Trophoblast cell (in vitro differentiated cells and primary cell): ENCODE measurements around the gene GPRC5A. TPM values are rescaled to one million over a fixed set of nuclear protein-coding genes. Genes with fewer than 3 reads are reported as not detected.
A peak's percentile ranks its signal among the peaks of the same experiment; 100 is the strongest.
"Not testable (repeated sequence)": the region's sequence is repeated elsewhere in the genome, so short reads cannot be mapped to it uniquely, and the experiment has no call there.

Experiments used
- DNase-seq, 2 donors: peaks; one replicate each; pipeline ENCODE4 v3.0.0-alpha.2; 2016
- H2AFZ ChIP-seq: 2 replicates; pipeline ENCODE4 v1.6.1; 2013; ENCODE audit warnings: low read length, moderate library complexity, mild to moderate bottlenecking; ENCODE audit not compliant: insufficient read depth, poor library complexity
- H2AK5ac ChIP-seq: 2 replicates; pipeline ENCODE4 v1.6.1; 2013; ENCODE audit warnings: mild to moderate bottlenecking, low read length
- H2BK120ac ChIP-seq: 2 replicates; pipeline ENCODE4 v1.6.1; 2013; ENCODE audit warnings: low read length, mild to moderate bottlenecking, moderate library complexity; ENCODE audit not compliant: insufficient read depth, poor library complexity
- H2BK12ac ChIP-seq: 2 replicates; pipeline ENCODE4 v1.6.1; 2013; ENCODE audit warnings: mild to moderate bottlenecking, low read length, moderate library complexity
- H2BK5ac ChIP-seq: 2 replicates; pipeline ENCODE4 v1.6.1; 2013; ENCODE audit warnings: low read length, low read depth, moderate library complexity, mild to moderate bottlenecking; ENCODE audit not compliant: poor library complexity
- H3K14ac ChIP-seq: 2 replicates; pipeline ENCODE4 v1.6.1; 2013; ENCODE audit warnings: mild to moderate bottlenecking, low read length
- H3K18ac ChIP-seq: 2 replicates; pipeline ENCODE4 v1.6.1; 2013; ENCODE audit warnings: mild to moderate bottlenecking, low read length
- H3K23ac ChIP-seq: 2 replicates; pipeline ENCODE4 v1.6.1; 2013; ENCODE audit warnings: low read length
- H3K27ac ChIP-seq: 2 replicates; pipeline ENCODE4 v1.5.1; 2013; ENCODE audit warnings: low read depth, mild to moderate bottlenecking, inconsistent platforms, low read length, moderate library complexity
- H3K27me3 ChIP-seq: 2 replicates; pipeline ENCODE4 v1.6.1; 2013; ENCODE audit warnings: inconsistent platforms, mild to moderate bottlenecking, low read length, moderate library complexity; ENCODE audit not compliant: insufficient read depth
- H3K36me3 ChIP-seq, 2 experiments: 1 replicate in 1 of 2; 2 replicates in 1 of 2; pipeline ENCODE4 v1.6.1; 2013; ENCODE audit warnings: low read length in 2 of 2, mild to moderate bottlenecking in 2 of 2, moderate library complexity in 1 of 2; ENCODE audit not compliant: insufficient read depth in 2 of 2, control insufficient read depth in 1 of 2
- H3K4ac ChIP-seq: 2 replicates; pipeline ENCODE4 v1.6.1; 2013; ENCODE audit warnings: low read depth, mild to moderate bottlenecking, low read length, moderate library complexity
- H3K4me1 ChIP-seq, 2 experiments: 1 replicate in 1 of 2; 2 replicates in 1 of 2; pipeline ENCODE4 v1.6.1; 2013; ENCODE audit warnings: low read length in 2 of 2, mild to moderate bottlenecking in 2 of 2, moderate library complexity in 1 of 2; ENCODE audit not compliant: insufficient read depth in 2 of 2, control insufficient read depth in 1 of 2
- H3K4me2 ChIP-seq: 2 replicates; pipeline ENCODE4 v1.6.1; 2013; ENCODE audit warnings: inconsistent platforms, mild to moderate bottlenecking, low read length, moderate library complexity
- H3K4me3 ChIP-seq: 2 replicates; pipeline ENCODE4 v1.5.1; 2013; ENCODE audit warnings: mild to moderate bottlenecking, low read depth, low read length, inconsistent platforms
- H3K79me1 ChIP-seq: one replicate; pipeline ENCODE4 v1.6.1; 2013; ENCODE audit warnings: low read length
- H3K79me2 ChIP-seq: 2 replicates; pipeline ENCODE4 v1.6.1; 2013; ENCODE audit warnings: low read length, mild to moderate bottlenecking; ENCODE audit not compliant: control insufficient read depth, insufficient read depth, poor library complexity
- H3K9ac ChIP-seq: 2 replicates; pipeline ENCODE4 v1.6.1; 2013; ENCODE audit warnings: mild to moderate bottlenecking, low read length
- H3K9me3 ChIP-seq: 2 replicates; pipeline ENCODE4 v1.6.1; 2013; ENCODE audit warnings: low read depth, mild to moderate bottlenecking, control low read depth, inconsistent platforms, low read length; ENCODE audit not compliant: insufficient read depth
- H4K12ac ChIP-seq: 2 replicates; pipeline ENCODE4 v1.6.1; 2013; ENCODE audit warnings: low read depth, mild to moderate bottlenecking, low read length, moderate library complexity
- H4K8ac ChIP-seq: 2 replicates; pipeline ENCODE4 v1.6.1; 2013; ENCODE audit warnings: low read depth, mild to moderate bottlenecking, low read length, moderate library complexity
- H4K91ac ChIP-seq: one replicate; pipeline ENCODE4 v1.6.1; 2013; ENCODE audit warnings: low read depth, mild to moderate bottlenecking, low read length, moderate library complexity
- WGBS: extraction: QIAGEN DNeasy Blood & Tissue Kit; methylation state at CpG from one replicate; pipeline ENCODE4 v1.1.7; 2013; ENCODE audit warnings: missing lambda C conversion rate; ENCODE audit not compliant: insufficient read length, insufficient coverage; ENCODE audit errors: extremely low coverage; 5-methylcytosine and 5-hydroxymethylcytosine counted together
- polyA plus RNA-seq: library from polyadenylated mRNA; stranded (reverse); fragments of 200-250 nt; gene quantifications from 2 replicates; pipeline ENCODE4 v1.2.3, GENCODE V29; 2013

The GPRC5A gene
- 44.7 and 55.0 TPM in 2 replicates for polyA plus RNA-seq

- H4K12ac ChIP-seq: peak within 1 kb of the TSS; percentile 29
- H3K9ac ChIP-seq: peak within 1 kb of the TSS; percentile 64
- H3K79me2 ChIP-seq: peaks cover 10% of the 10 kb centered on the region
- H3K4me2 ChIP-seq: peak within 1 kb of the TSS; percentile 83
- H4K91ac ChIP-seq: peak within 1 kb of the TSS; percentile 97
- peak within 1 kb of the TSS; percentile 95 for H2BK12ac ChIP-seq
- no peaks in the 10 kb centered on the region for H3K36me3 ChIP-seq
- H2BK120ac ChIP-seq: peak within 1 kb of the TSS; percentile 97
- peak within 1 kb of the TSS; percentile 38 for H2AK5ac ChIP-seq
- peak within 1 kb of the TSS; percentile 75 for H4K8ac ChIP-seq
- peak; percentile 89 to 91 for DNase-seq
- peak within 1 kb of the TSS; percentile 92 for H2BK5ac ChIP-seq
- peak within 1 kb of the TSS; percentile 75 for H3K4me3 ChIP-seq
- peaks cover 13 to 22% of the 10 kb centered on the region in 2 experiments for H3K4me1 ChIP-seq
- H3K18ac ChIP-seq: peak within 1 kb of the TSS; percentile 92
- H3K9me3 ChIP-seq: no peaks in the 10 kb centered on the region
- H3K79me1 ChIP-seq: peaks cover 28% of the 10 kb centered on the region
- peak within 1 kb of the TSS; percentile 82 for H3K4ac ChIP-seq
- no peak within 1 kb of the TSS for H3K23ac ChIP-seq
- H3K14ac ChIP-seq: peak within 1 kb of the TSS; percentile 95
- peak within 1 kb of the TSS; percentile 96 for H3K27ac ChIP-seq
- H3K27me3 ChIP-seq: no peaks in the 10 kb centered on the region
- WGBS: no CpG with 5 or more reads among the region's 50 CpGs
- H2AFZ ChIP-seq: peak within 1 kb of the TSS; percentile 62
Observed at GRCh38 chr12:12891080-12891880, at the start of gene GPRC5A. GPRC5A (plus strand) TSS chr12:12891562; CDS start chr12:12908250, 16,688 bp downstream.

GRCh38 chr12:12845794-12846243 lies 45.5 kb upstream of the GPRC5A start:
- Histone ChIP-seq H3K4me2 (no peak overlapping the region), H3K4ac (no peak overlapping the region), H3K79me2 (no peaks in the 10 kb centered on the region), H3K27ac (no peak overlapping the region), H2BK5ac (no peak overlapping the region), H4K8ac (no peak overlapping the region), H3K23ac (no peak overlapping the region), H3K14ac (no peak overlapping the region), H3K4me1 (no peaks in the 10 kb centered on the region), H3K4me3 (no peak overlapping the region), H3K79me1 (peaks cover 3% of the 10 kb centered on the region), H4K12ac (no peak overlapping the region), H3K18ac (no peak overlapping the region), H2BK120ac (no peak overlapping the region), H2BK12ac (no peak overlapping the region), H3K9ac (no peak overlapping the region), H3K27me3 (no peaks in the 10 kb centered on the region), H3K9me3 (peaks cover 1% of the 10 kb centered on the region), H2AK5ac (no peak overlapping the region), H3K36me3 (no peaks in the 10 kb centered on the region), H2AFZ (no peak overlapping the region), H4K91ac (no peak overlapping the region)
- WGBS: no CpG with 5 or more reads among the region's 4 CpGs
- DNase-seq: peak; percentile 30 to 55

- not testable (repeated sequence) for H3K18ac ChIP-seq, H3K23ac ChIP-seq, H3K4ac ChIP-seq, H3K79me2 ChIP-seq, H3K9ac ChIP-seq, H2BK5ac ChIP-seq, H3K4me2 ChIP-seq, H4K91ac ChIP-seq, H2BK120ac ChIP-seq, DNase-seq, H3K27me3 ChIP-seq, H2AK5ac ChIP-seq, H4K12ac ChIP-seq, H3K27ac ChIP-seq, H3K79me1 ChIP-seq, H3K9me3 ChIP-seq, H2BK12ac ChIP-seq, H2AFZ ChIP-seq, H3K4me1 ChIP-seq, H4K8ac ChIP-seq, H3K14ac ChIP-seq, H3K36me3 ChIP-seq, H3K4me3 ChIP-seq
- WGBS: no CpG with 5 or more reads among the region's 3 CpGs
Observed at GRCh38 chr12:12846780-12847179, 44.6 kb upstream of the GPRC5A start.

- no peak overlapping the region for H4K91ac ChIP-seq
- no peak overlapping the region for H2BK5ac ChIP-seq
- H3K27me3 ChIP-seq: no peaks in the 10 kb centered on the region
- no peak overlapping the region for H4K12ac ChIP-seq
- H3K23ac ChIP-seq: no peak overlapping the region
- H3K4ac ChIP-seq: no peak overlapping the region
- no peak overlapping the region for H2AK5ac ChIP-seq
- H3K79me2 ChIP-seq: no peaks in the 10 kb centered on the region
- H3K4me2 ChIP-seq: no peak overlapping the region
- no peak overlapping the region for H2BK12ac ChIP-seq
- H3K9ac ChIP-seq: no peak overlapping the region
- no peaks in the 10 kb centered on the region for H3K4me1 ChIP-seq
- H4K8ac ChIP-seq: no peak overlapping the region
- no peaks in the 10 kb centered on the region for H3K79me1 ChIP-seq
- no peak overlapping the region for H3K4me3 ChIP-seq
- no peaks in the 10 kb centered on the region for H3K36me3 ChIP-seq
- WGBS: no CpG with 5 or more reads among the region's 3 CpGs
- H3K18ac ChIP-seq: no peak overlapping the region
- H2BK120ac ChIP-seq: no peak overlapping the region
- no peak overlapping the region for H3K27ac ChIP-seq
- peaks cover 4% of the 10 kb centered on the region for H3K9me3 ChIP-seq
- DNase-seq: no peak
- H2AFZ ChIP-seq: no peak overlapping the region
- no peak overlapping the region for H3K14ac ChIP-seq
Observed at GRCh38 chr12:12853435-12853834, 37.9 kb upstream of the GPRC5A start.
